Upper lobe of right lung (tissue), 1 donor: ENCODE results near the gene EYA3. TPM values are rescaled to one million over a fixed set of nuclear protein-coding genes. Genes with fewer than 3 reads are reported as not detected.

ENCODE experiments used
- ATAC-seq: fragments of 200-7000 bp; cut with Tn5 transposase; one replicate; pipeline ENCODE4 v1.9.1; 2020; ENCODE audit warnings: mild to moderate bottlenecking, moderate library complexity
- DNase-seq: peaks from one replicate; pipeline ENCODE4 v3.0.0-alpha.2; 2020
- H3K27ac ChIP-seq: fragments of 200-600 bp; one replicate; pipeline ENCODE4 v1.8.0; 2022
- H3K27me3 ChIP-seq: fragments of 200-600 bp; one replicate; pipeline ENCODE4 v1.8.0; 2022; ENCODE audit warnings: mild to moderate bottlenecking
- H3K36me3 ChIP-seq: fragments of 200-600 bp; one replicate; pipeline ENCODE4 v1.8.0; 2022
- H3K4me1 ChIP-seq: fragments of 200-600 bp; one replicate; pipeline ENCODE4 v1.8.0; 2022
- H3K4me3 ChIP-seq: fragments of 200-600 bp; one replicate; pipeline ENCODE4 v1.8.0; 2022; ENCODE audit warnings: mild to moderate bottlenecking
- H3K9me3 ChIP-seq: fragments of 200-600 bp; one replicate; pipeline ENCODE4 v1.8.0; 2022
- intact Hi-C: fragments of 100-400 bp; cut with DNase I; formaldehyde crosslinking; loops from one replicate; pipeline ENCODE4 v1.11.0; 2022
- total RNA-seq: library from RNA; stranded (reverse); fragmentation: NEBNext Ultra II Directional; extraction: Animal tissue kit (Norgen Biotek cat#: 25700); gene quantifications from one replicate; pipeline ENCODE4 v1.2.1, GENCODE V29; 2021
- TF ChIP-seq, protein P1 (sequence below): fragments of 200-600 bp; IDR thresholded peaks from one replicate; pipeline ENCODE4 v1.8.0; 2022; ENCODE audit warnings: antibody characterized with exemption
- donor health status: DM: no; HTN: yes; CAD: no; lungs with severe emphysema.

The EYA3 gene
- total RNA-seq, 1 donor from 2014 or later: 21.0 TPM

DNA sequence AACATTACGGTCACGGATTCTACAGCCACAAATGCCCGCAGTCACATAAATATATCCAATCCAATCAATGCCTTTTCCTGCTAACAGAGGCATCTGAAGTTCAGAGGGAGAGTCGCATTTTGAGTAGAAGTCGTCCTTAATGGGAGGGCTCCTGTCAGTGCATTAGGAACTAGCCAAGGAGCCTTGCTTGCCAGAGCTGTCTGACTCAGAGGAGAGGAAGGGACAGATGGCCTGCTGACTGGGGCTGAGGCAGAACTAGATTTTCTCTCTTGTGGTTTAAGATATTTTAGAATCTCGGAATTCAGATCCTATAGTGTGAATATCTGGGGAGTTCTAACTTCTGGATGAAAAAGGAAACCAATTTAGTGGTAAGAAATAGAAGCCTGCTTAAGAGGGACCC, 118.0 kb downstream of the EYA3 start:
- no peaks in the 10 kb centered on the region for H3K9me3 ChIP-seq
- no peak for DNase-seq
- TF ChIP-seq, protein P1, sequence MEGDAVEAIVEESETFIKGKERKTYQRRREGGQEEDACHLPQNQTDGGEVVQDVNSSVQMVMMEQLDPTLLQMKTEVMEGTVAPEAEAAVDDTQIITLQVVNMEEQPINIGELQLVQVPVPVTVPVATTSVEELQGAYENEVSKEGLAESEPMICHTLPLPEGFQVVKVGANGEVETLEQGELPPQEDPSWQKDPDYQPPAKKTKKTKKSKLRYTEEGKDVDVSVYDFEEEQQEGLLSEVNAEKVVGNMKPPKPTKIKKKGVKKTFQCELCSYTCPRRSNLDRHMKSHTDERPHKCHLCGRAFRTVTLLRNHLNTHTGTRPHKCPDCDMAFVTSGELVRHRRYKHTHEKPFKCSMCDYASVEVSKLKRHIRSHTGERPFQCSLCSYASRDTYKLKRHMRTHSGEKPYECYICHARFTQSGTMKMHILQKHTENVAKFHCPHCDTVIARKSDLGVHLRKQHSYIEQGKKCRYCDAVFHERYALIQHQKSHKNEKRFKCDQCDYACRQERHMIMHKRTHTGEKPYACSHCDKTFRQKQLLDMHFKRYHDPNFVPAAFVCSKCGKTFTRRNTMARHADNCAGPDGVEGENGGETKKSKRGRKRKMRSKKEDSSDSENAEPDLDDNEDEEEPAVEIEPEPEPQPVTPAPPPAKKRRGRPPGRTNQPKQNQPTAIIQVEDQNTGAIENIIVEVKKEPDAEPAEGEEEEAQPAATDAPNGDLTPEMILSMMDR: no peak
- ATAC-seq: no peak
- peak overlapping the region; percentile 9 for H3K27ac ChIP-seq
- H3K27me3 ChIP-seq: no peaks in the 10 kb centered on the region
- intact Hi-C loops: loop anchor here (10.0 kb wide), 1 partner anchor 106 kb away; no protein-coding TSS in a partner anchor
- no peaks in the 10 kb centered on the region for H3K4me1 ChIP-seq
- peaks cover 26% of the 10 kb centered on the region for H3K36me3 ChIP-seq
- H3K4me3 ChIP-seq: no peak overlapping the region

DNA sequence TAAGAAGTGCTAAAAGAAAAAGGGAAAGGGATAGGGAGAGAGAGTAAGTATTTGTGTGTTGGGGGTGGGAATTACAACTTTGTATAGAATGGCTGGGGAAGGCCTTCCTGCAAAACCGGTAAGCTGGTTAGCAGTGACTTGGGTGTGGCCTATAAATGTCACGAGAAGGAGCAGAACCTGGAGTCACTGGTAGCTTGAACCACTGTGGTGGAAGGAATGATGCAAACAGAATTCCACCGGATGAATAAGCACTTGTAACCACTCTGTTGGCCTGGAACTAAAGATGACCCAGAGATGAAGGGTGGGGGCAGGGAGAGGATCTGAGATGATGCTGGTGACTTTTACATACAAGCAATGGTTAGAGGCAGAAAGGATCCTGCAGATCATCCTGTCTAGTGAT, 119.7 kb downstream of the EYA3 start:
- ATAC-seq (peak; percentile 13), DNase-seq (no peak)
- TF ChIP-seq, protein P1: no peak
- Histone ChIP-seq H3K27me3 (no peaks in the 10 kb centered on the region), H3K9me3 (no peaks in the 10 kb centered on the region), H3K36me3 (peaks cover 41% of the 10 kb centered on the region), H3K4me3 (no peak overlapping the region), H3K4me1 (no peaks in the 10 kb centered on the region), H3K27ac (no peak overlapping the region)
- intact Hi-C loops: no loop called here

DNA sequence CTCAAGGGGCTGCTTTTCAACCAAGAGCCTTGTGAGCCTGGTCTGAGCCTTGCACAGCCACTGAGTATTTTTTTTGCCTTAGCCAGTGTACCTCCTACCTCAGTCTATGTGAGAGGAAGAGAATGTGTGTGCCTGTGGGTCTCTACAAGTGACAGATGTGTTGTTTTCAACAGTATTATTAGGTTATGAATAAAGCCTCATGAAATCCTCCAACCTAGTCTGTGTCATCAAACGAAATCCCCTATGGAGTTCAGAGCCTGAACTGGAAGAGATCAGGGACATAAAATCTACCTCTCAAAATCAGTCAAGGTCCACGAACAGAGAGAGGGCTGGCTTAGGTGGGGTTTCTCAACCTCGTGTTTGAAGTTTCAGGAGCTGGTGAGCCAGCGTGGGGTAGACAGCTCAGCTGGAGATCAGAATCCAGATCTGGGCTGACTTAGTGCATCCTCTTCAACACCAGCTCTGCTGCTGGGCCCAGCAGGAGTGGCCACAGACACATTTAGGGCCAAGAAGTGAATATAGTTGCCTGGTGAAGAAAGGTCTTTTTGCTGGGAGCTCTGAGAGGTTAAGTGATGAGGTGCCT, 120.4 kb downstream of the EYA3 start:
- ATAC-seq (no peak), DNase-seq (no peak)
- intact Hi-C loops: no loop called here
- Histone ChIP-seq H3K27ac (no peak overlapping the region), H3K36me3 (peaks cover 47% of the 10 kb centered on the region), H3K9me3 (no peaks in the 10 kb centered on the region), H3K27me3 (no peaks in the 10 kb centered on the region), H3K4me1 (no peaks in the 10 kb centered on the region), H3K4me3 (no peak overlapping the region)
- TF ChIP-seq, protein P1: no peak

DNA sequence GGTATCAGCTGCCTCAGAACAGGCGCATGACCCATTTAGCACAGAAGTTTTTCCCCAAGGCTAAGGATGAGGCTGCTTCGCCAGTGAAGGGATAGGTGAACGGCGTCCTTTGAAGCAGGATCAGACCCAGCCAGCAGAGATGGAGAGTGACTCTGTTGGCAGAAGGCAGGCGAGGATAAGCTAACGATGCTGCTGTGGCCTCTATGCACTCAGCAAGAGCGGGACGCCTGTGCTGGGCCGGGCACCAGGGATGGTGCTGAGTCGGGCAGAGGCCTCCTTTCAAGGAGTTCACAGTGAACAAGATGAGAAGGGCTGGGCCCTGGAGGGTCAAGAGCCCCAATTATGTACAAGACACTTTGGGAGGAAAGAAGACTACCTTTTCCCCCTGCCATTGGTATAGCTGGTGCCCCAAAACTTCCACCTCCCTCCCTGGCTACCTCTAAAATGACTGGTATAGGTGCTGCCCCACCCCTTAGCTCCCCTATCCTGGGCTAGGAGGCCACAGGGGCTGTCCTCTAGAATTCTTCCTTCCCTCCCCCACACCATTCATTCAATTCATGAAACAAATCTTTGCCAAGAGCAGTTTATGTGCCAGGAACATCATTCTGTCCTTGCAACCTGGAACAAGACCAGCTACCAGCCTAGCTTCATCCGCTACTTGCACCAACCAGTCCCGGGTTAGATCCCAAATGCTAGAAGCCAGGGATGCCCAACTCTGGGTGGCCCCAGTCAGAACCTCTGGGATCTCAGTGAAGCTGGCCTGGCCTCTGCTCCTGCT, 121.1 kb downstream of the EYA3 start:
- H3K27ac ChIP-seq: no peak overlapping the region
- H3K36me3 ChIP-seq: peaks cover 47% of the 10 kb centered on the region
- no peaks in the 10 kb centered on the region for H3K4me1 ChIP-seq
- intact Hi-C loops: no loop called here
- no peak overlapping the region for H3K4me3 ChIP-seq
- TF ChIP-seq, protein P1: no peak
- H3K27me3 ChIP-seq: no peaks in the 10 kb centered on the region
- no peak for DNase-seq
- ATAC-seq: no peak
- no peaks in the 10 kb centered on the region for H3K9me3 ChIP-seq

DNA sequence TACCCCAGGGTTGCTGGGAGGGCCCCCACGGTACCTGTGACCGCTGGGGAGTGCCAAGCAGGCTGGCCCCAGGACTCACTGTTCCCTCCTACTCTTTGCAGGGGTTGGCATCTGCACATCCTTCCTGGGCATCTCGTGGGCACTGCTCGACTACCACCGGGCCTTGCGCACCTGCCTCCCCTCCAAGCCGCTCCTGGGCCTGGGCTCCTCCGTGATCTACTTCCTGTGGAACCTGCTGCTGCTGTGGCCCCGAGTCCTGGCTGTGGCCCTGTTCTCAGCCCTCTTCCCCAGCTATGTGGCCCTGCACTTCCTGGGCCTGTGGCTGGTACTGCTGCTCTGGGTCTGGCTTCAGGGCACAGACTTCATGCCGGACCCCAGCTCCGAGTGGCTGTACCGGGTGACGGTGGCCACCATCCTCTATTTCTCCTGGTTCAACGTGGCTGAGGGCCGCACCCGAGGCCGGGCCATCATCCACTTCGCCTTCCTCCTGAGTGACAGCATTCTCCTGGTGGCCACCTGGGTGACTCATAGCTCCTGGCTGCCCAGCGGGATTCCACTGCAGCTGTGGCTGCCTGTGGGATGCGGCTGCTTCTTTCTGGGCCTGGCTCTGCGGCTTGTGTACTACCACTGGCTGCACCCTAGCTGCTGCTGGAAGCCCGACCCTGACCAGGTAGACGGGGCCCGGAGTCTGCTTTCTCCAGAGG, 121.9 kb downstream of the EYA3 start:
- no peak overlapping the region for H3K27ac ChIP-seq
- TF ChIP-seq, protein P1: no peak
- DNase-seq (no peak), ATAC-seq (no peak)
- no peaks in the 10 kb centered on the region for H3K9me3 ChIP-seq
- intact Hi-C loops: no loop called here
- H3K4me1 ChIP-seq: peaks cover under 1% of the 10 kb centered on the region
- H3K4me3 ChIP-seq: no peak overlapping the region
- peaks cover 47% of the 10 kb centered on the region for H3K36me3 ChIP-seq
- H3K27me3 ChIP-seq: no peaks in the 10 kb centered on the region
